ENCODE results near the gene PLCB2. TPM values are rescaled to one million over a fixed set of nuclear protein-coding genes. Genes with fewer than 3 reads are reported as not detected.

The PLCB2 gene
- total RNA-seq, 1 donor from 2014 or later = 5.1 TPM

- no peak for DNase-seq (ENCODE audit: extremely low read depth, low read depth, low spot score)
Measured at GRCh38 chr15:40239404-40239692, 68.4 kb downstream of the PLCB2 start.

- no peak for DNase-seq (ENCODE audit: extremely low read depth, low read depth, low spot score)
Measured at GRCh38 chr15:40238532-40239403, 69.0 kb downstream of the PLCB2 start, which contains the start of gene PAK6. Gene PAK6, plus strand, starts transcription at chr15:40239063. Its CDS starts 25,723 bp downstream, at chr15:40264786.

Other genes with a start within 250 kb of the PLCB2 start
- gene BMF, start 199.1 kb downstream of the PLCB2 start, total RNA-seq = 13.0 and 48.1 TPM in 2 replicates
- gene BUB1B, start 146.9 kb downstream of the PLCB2 start, total RNA-seq = 14.0 and 15.2 TPM in 2 replicates
- gene PAK6, start 68.9 kb downstream of the PLCB2 start, total RNA-seq = not detected in 2 replicates
- 0.18 TPM in 1 of 2 replicates, not detected in the other for gene ANKRD63, start 24.9 kb downstream of the PLCB2 start, total RNA-seq
- 13.5 and 20.7 TPM in 2 replicates for gene INAFM2, start 15.8 kb upstream of the PLCB2 start, total RNA-seq
- 11.8 and 20.0 TPM in 2 replicates for gene CCDC9B, start 33.0 kb upstream of the PLCB2 start, total RNA-seq
- gene PHGR1, start 43.1 kb upstream of the PLCB2 start, total RNA-seq = not detected in 2 replicates
- 3.9 TPM in 1 of 2 replicates, not detected in the other for gene DISP2, start 50.3 kb upstream of the PLCB2 start, total RNA-seq
- 16.5 and 20.2 TPM in 2 replicates for gene KNSTRN, start 74.8 kb upstream of the PLCB2 start, total RNA-seq
- 50.6 and 54.8 TPM in 2 replicates for gene IVD, start 97.9 kb upstream of the PLCB2 start, total RNA-seq
- gene BAHD1, start 133.0 kb upstream of the PLCB2 start, total RNA-seq = 19.8 and 23.0 TPM in 2 replicates
- 35.5 and 51.1 TPM in 2 replicates for gene CHST14, start 163.0 kb upstream of the PLCB2 start, total RNA-seq